ENCODE data around the gene TWNK. TPM values are rescaled to one million over a fixed set of nuclear protein-coding genes. Genes with fewer than 3 reads are reported as not detected.

The TWNK gene
- total RNA-seq, 2 donors from 2014 or later: 1.8 to 2.3 TPM

GRCh38 chr10:100978121-100978900, 9.0 kb upstream of the TWNK start:
- TF ChIP-seq, protein P1, sequence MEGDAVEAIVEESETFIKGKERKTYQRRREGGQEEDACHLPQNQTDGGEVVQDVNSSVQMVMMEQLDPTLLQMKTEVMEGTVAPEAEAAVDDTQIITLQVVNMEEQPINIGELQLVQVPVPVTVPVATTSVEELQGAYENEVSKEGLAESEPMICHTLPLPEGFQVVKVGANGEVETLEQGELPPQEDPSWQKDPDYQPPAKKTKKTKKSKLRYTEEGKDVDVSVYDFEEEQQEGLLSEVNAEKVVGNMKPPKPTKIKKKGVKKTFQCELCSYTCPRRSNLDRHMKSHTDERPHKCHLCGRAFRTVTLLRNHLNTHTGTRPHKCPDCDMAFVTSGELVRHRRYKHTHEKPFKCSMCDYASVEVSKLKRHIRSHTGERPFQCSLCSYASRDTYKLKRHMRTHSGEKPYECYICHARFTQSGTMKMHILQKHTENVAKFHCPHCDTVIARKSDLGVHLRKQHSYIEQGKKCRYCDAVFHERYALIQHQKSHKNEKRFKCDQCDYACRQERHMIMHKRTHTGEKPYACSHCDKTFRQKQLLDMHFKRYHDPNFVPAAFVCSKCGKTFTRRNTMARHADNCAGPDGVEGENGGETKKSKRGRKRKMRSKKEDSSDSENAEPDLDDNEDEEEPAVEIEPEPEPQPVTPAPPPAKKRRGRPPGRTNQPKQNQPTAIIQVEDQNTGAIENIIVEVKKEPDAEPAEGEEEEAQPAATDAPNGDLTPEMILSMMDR (IDR thresholded peaks at IDR 0.05): no peak
- TF ChIP-seq POLR2A (IDR thresholded peaks at IDR 0.05): no peak
- ATAC-seq: no peak
- Histone ChIP-seq H3K27me3 (no peaks in the 10 kb centered on the region), H3K36me3 (replicated peaks in 1 of 2; ENCODE audit: insufficient read depth in 1 of 2, low read depth in 2 of 2) (peaks cover 0 to 7% of the 10 kb centered on the region in 2 donors), H3K27ac (no peak overlapping the region), H3K4me3 (no peak overlapping the region), H3K9me3 (no peaks in the 10 kb centered on the region), H3K4me1 (peaks cover 3% of the 10 kb centered on the region)
- intact Hi-C loops (cut with DNase I): no loop called here
- DNase-seq: no peak
- 89 to 91% methylated on average over 6 to 13 of the region's 13 CpGs for WGBS, 2 donors

DNA sequence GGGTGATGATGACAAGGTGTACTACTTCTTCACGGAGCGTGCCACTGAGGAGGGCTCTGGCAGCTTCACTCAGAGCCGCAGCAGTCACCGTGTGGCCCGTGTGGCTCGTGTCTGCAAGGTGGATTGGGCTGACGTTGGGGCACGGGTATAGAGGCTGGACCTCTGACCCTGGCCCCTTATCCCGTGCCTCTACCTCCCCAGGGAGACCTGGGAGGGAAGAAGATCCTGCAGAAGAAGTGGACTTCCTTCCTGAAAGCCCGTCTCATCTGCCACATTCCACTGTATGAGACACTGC, 8.5 kb upstream of the TWNK start:
- Histone ChIP-seq H3K27me3 (no peaks in the 10 kb centered on the region), H3K27ac (no peak overlapping the region), H3K4me1 (peaks cover 3% of the 10 kb centered on the region), H3K4me3 (no peak overlapping the region), H3K9me3 (no peaks in the 10 kb centered on the region), H3K36me3 (replicated peaks in 1 of 2; ENCODE audit: insufficient read depth in 1 of 2, low read depth in 2 of 2) (peaks cover 0 to 7% of the 10 kb centered on the region in 2 donors)
- WGBS, 2 donors: 76% methylated on average over 10 of the region's 10 CpGs; no CpG with 5 or more reads in 1 of the 2 donors
- intact Hi-C loops (cut with DNase I): no loop called here
- no peak for ATAC-seq
- TF ChIP-seq, protein P1 (IDR thresholded peaks at IDR 0.05): no peak
- no peak for TF ChIP-seq POLR2A (IDR thresholded peaks at IDR 0.05)
- no peak for DNase-seq

DNA sequence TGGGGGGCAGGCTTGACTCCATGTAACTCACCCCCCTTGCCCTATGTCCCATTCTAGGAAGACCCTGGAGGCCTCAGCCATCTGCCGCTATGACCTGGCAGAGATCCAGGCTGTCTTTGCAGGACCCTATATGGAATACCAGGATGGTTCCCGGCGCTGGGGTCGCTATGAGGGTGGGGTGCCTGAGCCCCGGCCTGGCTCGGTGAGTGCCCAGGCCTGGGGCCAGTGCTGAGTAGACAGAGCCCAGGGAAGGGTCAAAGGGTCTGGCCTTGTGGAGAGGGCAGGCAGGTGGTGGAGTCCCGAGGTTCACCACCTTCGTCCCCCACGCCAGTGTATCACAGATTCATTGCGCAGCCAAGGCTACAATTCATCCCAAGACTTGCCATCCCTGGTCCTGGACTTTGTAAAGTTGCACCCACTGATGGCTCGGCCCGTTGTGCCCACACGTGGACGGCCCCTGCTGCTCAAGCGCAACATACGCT, 7.5 kb upstream of the TWNK start:
- TF ChIP-seq POLR2A (IDR thresholded peaks at IDR 0.05): no peak
- TF ChIP-seq, protein P1 (IDR thresholded peaks at IDR 0.05): no peak
- Histone ChIP-seq H3K4me3 (no peak overlapping the region), H3K9me3 (no peaks in the 10 kb centered on the region), H3K27me3 (no peaks in the 10 kb centered on the region), H3K27ac (no peak overlapping the region), H3K4me1 (peaks cover 3% of the 10 kb centered on the region), H3K36me3 (replicated peaks in 1 of 2; ENCODE audit: insufficient read depth in 1 of 2, low read depth in 2 of 2) (peaks cover 0 to 7% of the 10 kb centered on the region in 2 donors)
- WGBS, 2 donors: 86 to 88% methylated on average over 7 to 15 of the region's 16 CpGs
- ATAC-seq: no peak
- DNase-seq: no peak
- intact Hi-C loops (cut with DNase I): no loop called here

DNA sequence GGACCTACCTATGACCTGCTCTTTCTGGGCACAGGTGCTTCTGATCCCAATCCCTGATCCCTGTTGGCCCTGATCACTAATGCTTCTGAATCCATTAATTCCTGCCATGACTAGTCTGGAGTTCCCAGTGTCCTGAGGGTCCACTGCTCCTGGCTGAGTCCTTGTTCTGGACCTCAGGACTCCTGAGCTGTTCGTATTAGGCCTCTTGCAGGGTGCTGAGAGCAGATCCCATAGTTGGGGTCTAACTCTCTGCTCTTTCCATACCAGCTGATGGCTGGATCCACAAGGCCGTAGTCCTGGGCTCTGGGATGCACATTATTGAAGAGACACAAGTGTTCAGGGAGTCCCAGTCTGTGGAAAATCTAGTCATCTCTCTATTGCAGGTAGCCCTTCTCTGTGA, 7.0 kb upstream of the TWNK start:
- ATAC-seq: no peak
- Histone ChIP-seq H3K4me3 (no peak overlapping the region), H3K36me3 (replicated peaks in 1 of 2; ENCODE audit: insufficient read depth in 1 of 2, low read depth in 2 of 2) (peaks cover 0 to 7% of the 10 kb centered on the region in 2 donors), H3K27me3 (no peaks in the 10 kb centered on the region), H3K9me3 (no peaks in the 10 kb centered on the region), H3K4me1 (peaks cover 8% of the 10 kb centered on the region), H3K27ac (no peak overlapping the region)
- TF ChIP-seq, protein P1 (IDR thresholded peaks at IDR 0.05): no peak
- no peak for DNase-seq
- WGBS, 2 donors: 70 to 100% methylated on average over 1 to 2 of the region's 2 CpGs
- intact Hi-C loops (cut with DNase I): no loop called here

- 94 to 95% methylated on average over 7 of the region's 7 CpGs for WGBS, 2 donors
- peaks cover 0 to 7% of the 10 kb centered on the region in 2 donors for H3K36me3 ChIP-seq (replicated peaks in 1 of 2; ENCODE audit: insufficient read depth in 1 of 2, low read depth in 2 of 2)
Measured at GRCh38 chr10:100980711-100981110, 6.6 kb upstream of the TWNK start.

More at GRCh38 chr10:100980711-100981110, 6.6 kb upstream of the TWNK start:
- peaks cover 12% of the 10 kb centered on the region for H3K4me1 ChIP-seq
- no peaks in the 10 kb centered on the region for H3K27me3 ChIP-seq
- H3K27ac ChIP-seq: no peak overlapping the region
- TF ChIP-seq POLR2A (IDR thresholded peaks at IDR 0.05): no peak
- TF ChIP-seq, protein P1 (IDR thresholded peaks at IDR 0.05): no peak
- intact Hi-C loops (cut with DNase I): no loop called here
- H3K9me3 ChIP-seq: no peaks in the 10 kb centered on the region
- no peak for DNase-seq
- ATAC-seq: no peak
- no peak overlapping the region for H3K4me3 ChIP-seq
